ENCODE data around the gene TUFM.
"Not testable (repeated sequence)": the region's sequence is repeated elsewhere in the genome, so short reads cannot be mapped to it uniquely, and the experiment has no call there.

TUFM gene

GRCh38 chr16:28873543-28874201 is 27.5 kb upstream of the TUFM start:
- Histone ChIP-seq H3K4me3 (ENCODE audit: low read depth in 1 of 2, low read length in 2 of 2) (no peak overlapping the region), H3K9me3 (ENCODE audit: control insufficient read depth in 1 of 2, low read length in 2 of 2) (no peaks in the 10 kb centered on the region), H3K36me3 (ENCODE audit: control insufficient read depth in 1 of 2, insufficient read depth in 2 of 2, low read length in 2 of 2) (peaks cover 21 to 58% of the 10 kb centered on the region in 2 donors), H3K27me3 (ENCODE audit: low read depth, low read length) (no peaks in the 10 kb centered on the region), H3K4me1 (ENCODE audit: control insufficient read depth in 1 of 2, insufficient read depth in 2 of 2, low read length in 2 of 2) (no peaks in the 10 kb centered on the region), H3K27ac (ENCODE audit: low read length) (no peak overlapping the region)

GRCh38 chr16:28872952-28873351 is 26.8 kb upstream of the TUFM start:
- H3K4me3 ChIP-seq (ENCODE audit: low read depth in 1 of 2, low read length in 2 of 2), result no peak overlapping the region
- no peak overlapping the region for H3K27ac ChIP-seq (ENCODE audit: low read length)
- H3K36me3 ChIP-seq (ENCODE audit: control insufficient read depth in 1 of 2, insufficient read depth in 2 of 2, low read length in 2 of 2), result peaks cover 21 to 60% of the 10 kb centered on the region in 2 donors
- no peaks in the 10 kb centered on the region for H3K9me3 ChIP-seq (ENCODE audit: control insufficient read depth in 1 of 2, low read length in 2 of 2)
- no peaks in the 10 kb centered on the region for H3K27me3 ChIP-seq (ENCODE audit: low read depth, low read length)
- no peaks in the 10 kb centered on the region for H3K4me1 ChIP-seq (ENCODE audit: control insufficient read depth in 1 of 2, insufficient read depth in 2 of 2, low read length in 2 of 2)

GRCh38 chr16:28869201-28869600 is 23.1 kb upstream of the TUFM start:
- H3K27ac ChIP-seq (ENCODE audit: low read length), result no peak overlapping the region
- peaks cover 6 to 18% of the 10 kb centered on the region in 2 donors for H3K4me1 ChIP-seq (ENCODE audit: control insufficient read depth in 1 of 2, insufficient read depth in 2 of 2, low read length in 2 of 2)
- no peaks in the 10 kb centered on the region for H3K27me3 ChIP-seq (ENCODE audit: low read depth, low read length)
- no peaks in the 10 kb centered on the region for H3K9me3 ChIP-seq (ENCODE audit: control insufficient read depth in 1 of 2, low read length in 2 of 2)
- H3K4me3 ChIP-seq (ENCODE audit: low read depth in 1 of 2, low read length in 2 of 2), result no peak overlapping the region
- H3K36me3 ChIP-seq (ENCODE audit: control insufficient read depth in 1 of 2, insufficient read depth in 2 of 2, low read length in 2 of 2), result peaks cover 29 to 73% of the 10 kb centered on the region in 2 donors

GRCh38 chr16:28867646-28868045 is 21.5 kb upstream of the TUFM start:
- H3K4me3 ChIP-seq (ENCODE audit: low read depth in 1 of 2, low read length in 2 of 2); H3K27me3 ChIP-seq (ENCODE audit: low read depth, low read length); H3K9me3 ChIP-seq (ENCODE audit: control insufficient read depth in 1 of 2, low read length in 2 of 2); H3K27ac ChIP-seq (ENCODE audit: low read length): not testable (repeated sequence)
- H3K4me1 ChIP-seq (ENCODE audit: control insufficient read depth in 1 of 2, insufficient read depth in 2 of 2, low read length in 2 of 2), result peaks cover 6 to 21% of the 10 kb centered on the region in 2 donors
- H3K36me3 ChIP-seq (ENCODE audit: control insufficient read depth in 1 of 2, insufficient read depth in 2 of 2, low read length in 2 of 2), result peaks cover 29 to 61% of the 10 kb centered on the region in 2 donors

GRCh38 chr16:28867241-28867640 is 21.1 kb upstream of the TUFM start:
- H3K4me1 ChIP-seq (ENCODE audit: control insufficient read depth in 1 of 2, insufficient read depth in 2 of 2, low read length in 2 of 2), result peaks cover 6 to 23% of the 10 kb centered on the region in 2 donors
- H3K36me3 ChIP-seq (ENCODE audit: control insufficient read depth in 1 of 2, insufficient read depth in 2 of 2, low read length in 2 of 2), result peaks cover 29 to 57% of the 10 kb centered on the region in 2 donors
- no peak overlapping the region for H3K27ac ChIP-seq (ENCODE audit: low read length)
- no peaks in the 10 kb centered on the region for H3K27me3 ChIP-seq (ENCODE audit: low read depth, low read length)
- H3K9me3 ChIP-seq (ENCODE audit: control insufficient read depth in 1 of 2, low read length in 2 of 2), result no peaks in the 10 kb centered on the region
- H3K4me3 ChIP-seq (ENCODE audit: low read depth in 1 of 2, low read length in 2 of 2), result no peak overlapping the region

GRCh38 chr16:28866454-28866804 is 20.3 kb upstream of the TUFM start:
- no peak overlapping the region for H3K27ac ChIP-seq (ENCODE audit: low read length)
- H3K4me3 ChIP-seq (ENCODE audit: low read depth in 1 of 2, low read length in 2 of 2), result no peak overlapping the region
- H3K9me3 ChIP-seq (ENCODE audit: control insufficient read depth in 1 of 2, low read length in 2 of 2), result no peaks in the 10 kb centered on the region
- H3K36me3 ChIP-seq (ENCODE audit: control insufficient read depth in 1 of 2, insufficient read depth in 2 of 2, low read length in 2 of 2), result peaks cover 28 to 49% of the 10 kb centered on the region in 2 donors
- peaks cover 6 to 23% of the 10 kb centered on the region in 2 donors for H3K4me1 ChIP-seq (ENCODE audit: control insufficient read depth in 1 of 2, insufficient read depth in 2 of 2, low read length in 2 of 2)
- no peaks in the 10 kb centered on the region for H3K27me3 ChIP-seq (ENCODE audit: low read depth, low read length)

- Histone ChIP-seq H3K27ac (ENCODE audit: low read length) (no peak overlapping the region), H3K27me3 (ENCODE audit: low read depth, low read length) (no peaks in the 10 kb centered on the region), H3K36me3 (ENCODE audit: control insufficient read depth in 1 of 2, insufficient read depth in 2 of 2, low read length in 2 of 2) (peaks cover 26 to 43% of the 10 kb centered on the region in 2 donors), H3K4me1 (ENCODE audit: control insufficient read depth in 1 of 2, insufficient read depth in 2 of 2, low read length in 2 of 2) (peaks cover 6 to 23% of the 10 kb centered on the region in 2 donors), H3K9me3 (ENCODE audit: control insufficient read depth in 1 of 2, low read length in 2 of 2) (no peaks in the 10 kb centered on the region), H3K4me3 (ENCODE audit: low read depth in 1 of 2, low read length in 2 of 2) (no peak overlapping the region)
Measured at GRCh38 chr16:28865722-28866453, 19.7 kb upstream of the TUFM start.

- H3K9me3 ChIP-seq (ENCODE audit: control insufficient read depth in 1 of 2, low read length in 2 of 2), result no peaks in the 10 kb centered on the region
- H3K27me3 ChIP-seq (ENCODE audit: low read depth, low read length), result no peaks in the 10 kb centered on the region
- peak overlapping the region; percentile 67 for H3K27ac ChIP-seq (ENCODE audit: low read length)
- peak overlapping the region; percentile 82 to 83 for H3K4me3 ChIP-seq (ENCODE audit: low read depth in 1 of 2, low read length in 2 of 2)
- H3K4me1 ChIP-seq (ENCODE audit: control insufficient read depth in 1 of 2, insufficient read depth in 2 of 2, low read length in 2 of 2), result peaks cover 6 to 23% of the 10 kb centered on the region in 2 donors
- H3K36me3 ChIP-seq (ENCODE audit: control insufficient read depth in 1 of 2, insufficient read depth in 2 of 2, low read length in 2 of 2), result peaks cover 23 to 37% of the 10 kb centered on the region in 2 donors
Measured at GRCh38 chr16:28865001-28865688, 19.0 kb upstream of the TUFM start.

GRCh38 chr16:28863929-28864793 is 18.0 kb upstream of the TUFM start:
- no peaks in the 10 kb centered on the region for H3K27me3 ChIP-seq (ENCODE audit: low read depth, low read length)
- H3K27ac ChIP-seq (ENCODE audit: low read length), result peak overlapping the region; percentile 91
- H3K36me3 ChIP-seq (ENCODE audit: control insufficient read depth in 1 of 2, insufficient read depth in 2 of 2, low read length in 2 of 2), result peaks cover 13 to 27% of the 10 kb centered on the region in 2 donors
- no peaks in the 10 kb centered on the region for H3K9me3 ChIP-seq (ENCODE audit: control insufficient read depth in 1 of 2, low read length in 2 of 2)
- H3K4me1 ChIP-seq (ENCODE audit: control insufficient read depth in 1 of 2, insufficient read depth in 2 of 2, low read length in 2 of 2), result peaks cover 6 to 23% of the 10 kb centered on the region in 2 donors
- H3K4me3 ChIP-seq (ENCODE audit: low read depth in 1 of 2, low read length in 2 of 2), result peak overlapping the region; percentile 82 to 83

- no peak overlapping the region for H3K27ac ChIP-seq (ENCODE audit: low read length)
- peaks cover 0 to 3% of the 10 kb centered on the region in 2 donors for H3K36me3 ChIP-seq (ENCODE audit: control insufficient read depth in 1 of 2, insufficient read depth in 2 of 2, low read length in 2 of 2)
- H3K9me3 ChIP-seq (ENCODE audit: control insufficient read depth in 1 of 2, low read length in 2 of 2), result no peaks in the 10 kb centered on the region
- H3K4me1 ChIP-seq (ENCODE audit: control insufficient read depth in 1 of 2, insufficient read depth in 2 of 2, low read length in 2 of 2), result peaks cover 1 to 6% of the 10 kb centered on the region in 2 donors
- no peak overlapping the region for H3K4me3 ChIP-seq (ENCODE audit: low read depth in 1 of 2, low read length in 2 of 2)
- no peaks in the 10 kb centered on the region for H3K27me3 ChIP-seq (ENCODE audit: low read depth, low read length)
Measured at GRCh38 chr16:28859326-28859725, 13.2 kb upstream of the TUFM start.

Data from muscle layer of duodenum (tissue), 2 donors.